IMR-90 (cell line): Measurements from ENCODE around the gene YJEFN3. TPM values are rescaled to one million over a fixed set of nuclear protein-coding genes. Genes with fewer than 3 reads are reported as not detected.

Source experiments
- ATAC-seq: fragments of 200-7000 bp; cut with Tn5 transposase; 2 replicates; pipeline ENCODE4 v1.9.1; 2020; ENCODE audit warnings: low read depth, mild to moderate bottlenecking, moderate library complexity
- BruUV-seq: library from RNA; stranded (reverse); fragments of 400-500 nt; replicated peaks from 2 replicates; lab custom pipeline; 2021; lab: Mats Ljungman, UMichigan
- CTCF ChIA-PET: fragments of 300-600 bp; formaldehyde crosslinking; extraction: SDS; loops from one replicate; lab custom pipeline; 2021; ENCODE audit warnings: antibody characterized with exemption; lab: Yijun Ruan, JAX
- POLR2A ChIA-PET: fragments of 300-600 bp; sonication (Branson Sonifier 250); formaldehyde crosslinking; loops from one replicate; lab custom pipeline; 2022; ENCODE audit warnings: antibody characterized with exemption; ENCODE audit not compliant: unreplicated experiment; lab: Charles Lee
- DNase-seq: peaks from one replicate; pipeline ENCODE4 v3.0.0; 2013
- H2AFZ ChIP-seq: replicated peaks from 2 replicates; pipeline ENCODE3; 2013; ENCODE audit warnings: low read length, mild to moderate bottlenecking; ENCODE audit not compliant: poor library complexity
- H2AK5ac ChIP-seq: 2 replicates; pipeline ENCODE4 v1.6.1; 2013; ENCODE audit warnings: low read depth, low read length, inconsistent platforms
- H2AK9ac ChIP-seq: replicated peaks from 2 replicates; pipeline ENCODE3; 2013; ENCODE audit warnings: mild to moderate bottlenecking, low read depth, low read length, moderate library complexity; ENCODE audit not compliant: poor library complexity
- H2BK120ac ChIP-seq: 2 replicates; pipeline ENCODE4 v1.6.1; 2013; ENCODE audit warnings: low read depth, low read length, inconsistent platforms
- H2BK15ac ChIP-seq: 3 replicates; pipeline ENCODE4 v1.6.1; 2013; ENCODE audit warnings: low read depth, low read length, inconsistent platforms
- H2BK20ac ChIP-seq: 2 replicates; pipeline ENCODE4 v1.6.1; 2013; ENCODE audit warnings: low read depth, mild to moderate bottlenecking, inconsistent platforms, low read length, moderate library complexity
- H2BK5ac ChIP-seq: 2 replicates; pipeline ENCODE4 v1.6.1; 2013; ENCODE audit warnings: mild to moderate bottlenecking, low read depth, low read length, inconsistent platforms; ENCODE audit not compliant: poor library complexity, severe bottlenecking
- H3K14ac ChIP-seq: replicated peaks from 2 replicates; pipeline ENCODE4 v1.6.1; 2013; ENCODE audit warnings: low read depth, low read length, inconsistent platforms
- H3K18ac ChIP-seq: 2 replicates; pipeline ENCODE4 v1.6.1; 2013; ENCODE audit warnings: low read depth, low read length, control low read depth
- H3K23ac ChIP-seq: 2 replicates; pipeline ENCODE4 v1.6.1; 2013; ENCODE audit warnings: low read depth, low read length, inconsistent platforms
- H3K27ac ChIP-seq: 2 replicates; pipeline ENCODE4 v1.5.1; 2013; ENCODE audit warnings: mild to moderate bottlenecking, control low read depth, low read length; ENCODE audit not compliant: insufficient read depth
- H3K27me3 ChIP-seq: 2 replicates; pipeline ENCODE4 v1.6.1; 2013; ENCODE audit warnings: low read length; ENCODE audit not compliant: control insufficient read depth, insufficient read depth
- H3K36me3 ChIP-seq: 2 replicates; pipeline ENCODE4 v1.6.1; 2013; ENCODE audit warnings: low read length, mixed read lengths; ENCODE audit not compliant: control insufficient read depth, insufficient read depth
- H3K4ac ChIP-seq: 2 replicates; pipeline ENCODE4 v1.6.1; 2013; ENCODE audit warnings: low read depth, low read length, inconsistent platforms
- H3K4me1 ChIP-seq: 2 replicates; pipeline ENCODE4 v1.6.1; 2013; ENCODE audit warnings: low read length, mixed read lengths; ENCODE audit not compliant: control insufficient read depth, insufficient read depth
- H3K4me2 ChIP-seq: 2 replicates; pipeline ENCODE4 v1.6.1; 2013; ENCODE audit warnings: low read depth, mild to moderate bottlenecking, control low read depth, low read length, moderate library complexity
- H3K4me3 ChIP-seq: 2 replicates; pipeline ENCODE4 v1.5.1; 2013; ENCODE audit warnings: low read depth, mild to moderate bottlenecking, control low read depth, low read length, moderate library complexity; ENCODE audit not compliant: insufficient read depth
- H3K56ac ChIP-seq: 2 replicates; pipeline ENCODE4 v1.6.1; 2013; ENCODE audit warnings: low read length, inconsistent platforms; ENCODE audit not compliant: insufficient read depth; ENCODE audit errors: extremely low read depth
- H3K79me1 ChIP-seq, 2 experiments: 2 replicates each; pipeline ENCODE4 v1.6.1; 2013; ENCODE audit warnings: low read length in 2 of 2, inconsistent platforms in 1 of 2, low read depth in 1 of 2
- H3K9ac ChIP-seq: 2 replicates; pipeline ENCODE4 v1.6.1; 2013; ENCODE audit warnings: low read depth, low read length, control low read depth
- H3K9me1 ChIP-seq: 2 replicates; pipeline ENCODE4 v1.6.1; 2013; ENCODE audit warnings: low read length, inconsistent platforms; ENCODE audit not compliant: insufficient read depth
- H3K9me3 ChIP-seq: 2 replicates; pipeline ENCODE4 v1.6.1; 2013; ENCODE audit warnings: low read length; ENCODE audit not compliant: control insufficient read depth, insufficient read depth
- H4K20me1 ChIP-seq: 2 replicates; pipeline ENCODE4 v1.6.1; 2013; ENCODE audit warnings: low read length, inconsistent platforms; ENCODE audit not compliant: insufficient read depth
- H4K5ac ChIP-seq: 2 replicates; pipeline ENCODE4 v1.6.1; 2013; ENCODE audit warnings: mild to moderate bottlenecking, low read depth, low read length, control low read depth
- H4K8ac ChIP-seq, 2 experiments: 2 replicates each; pipeline ENCODE4 v1.6.1; 2013; ENCODE audit warnings: low read depth in 2 of 2, low read length in 2 of 2, control low read depth in 1 of 2, inconsistent platforms in 1 of 2
- H4K91ac ChIP-seq: 2 replicates; pipeline ENCODE4 v1.6.1; 2013; ENCODE audit warnings: low read depth, low read length, inconsistent platforms; ENCODE audit not compliant: insufficient read depth
- BHLHE40 ChIP-seq: fragments of 150-350 bp; IDR thresholded peaks from 2 replicates; pipeline ENCODE4 v1.6.1; 2016; ENCODE audit warnings: mild to moderate bottlenecking, low read depth, low read length
- CEBPB ChIP-seq: IDR thresholded peaks from 2 replicates; pipeline ENCODE4 v1.6.1; 2012; ENCODE audit warnings: low read depth, low read length, improper control_type of control experiment
- CHD1 ChIP-seq: IDR thresholded peaks from 2 replicates; pipeline ENCODE4 v1.6.1; 2012; ENCODE audit warnings: low read depth, low read length, improper control_type of control experiment
- ELK1 ChIP-seq: fragments of 150-350 bp; IDR thresholded peaks from 2 replicates; pipeline ENCODE4 v1.6.1; 2016; ENCODE audit warnings: low read depth, mild to moderate bottlenecking, low read length, moderate library complexity, borderline replicate concordance
- FOS ChIP-seq: fragments of 150-350 bp; IDR thresholded peaks from 2 replicates; pipeline ENCODE4 v1.6.1; 2016; ENCODE audit warnings: low read depth, low read length
- MAFK ChIP-seq: IDR thresholded peaks from 2 replicates; pipeline ENCODE4 v1.6.1; 2012; ENCODE audit warnings: low read depth, low read length, improper control_type of control experiment
- MAZ ChIP-seq: IDR thresholded peaks from 2 replicates; pipeline ENCODE4 v1.6.1; 2012; ENCODE audit warnings: low read depth, mild to moderate bottlenecking, low read length, improper control_type of control experiment, moderate library complexity, borderline replicate concordance
- MXI1 ChIP-seq: IDR thresholded peaks from 2 replicates; pipeline ENCODE4 v1.6.1; 2012; ENCODE audit warnings: low read depth, mild to moderate bottlenecking, low read length, moderate library complexity, borderline replicate concordance
- NFE2L2 ChIP-seq: fragments of 150-350 bp; IDR thresholded peaks from 2 replicates; pipeline ENCODE4 v1.6.1; 2016; ENCODE audit warnings: low read depth, mild to moderate bottlenecking, low read length
- POLR2A ChIP-seq: IDR thresholded peaks from 2 replicates; pipeline ENCODE4 v1.6.1; 2012; ENCODE audit warnings: mild to moderate bottlenecking, low read depth, low read length
- RAD21 ChIP-seq: IDR thresholded peaks from 2 replicates; pipeline ENCODE4 v1.6.1; 2012; ENCODE audit warnings: low read length, improper control_type of control experiment
- RCOR1 ChIP-seq: IDR thresholded peaks from 2 replicates; pipeline ENCODE4 v1.6.1; 2012; ENCODE audit warnings: mild to moderate bottlenecking, low read length, improper control_type of control experiment; ENCODE audit not compliant: insufficient replicate concordance
- RFX5 ChIP-seq: IDR thresholded peaks from 2 replicates; pipeline ENCODE4 v1.8.0; 2012; ENCODE audit warnings: low read depth, mild to moderate bottlenecking, low read length, moderate library complexity
- SMC3 ChIP-seq: fragments of 150-350 bp; IDR thresholded peaks from 2 replicates; pipeline ENCODE4 v1.6.1; 2016; ENCODE audit warnings: low read depth, mild to moderate bottlenecking, antibody characterized with exemption, low read length, moderate library complexity
- USF2 ChIP-seq: fragments of 150-350 bp; IDR thresholded peaks from 2 replicates; pipeline ENCODE4 v1.6.1; 2017; ENCODE audit warnings: mild to moderate bottlenecking, antibody characterized with exemption, low read length, low read depth
- WGBS, 2 experiments: methylation state at CpG; one replicate each; pipeline versions ENCODE4 v1.1.5 to v1.1.7; 2013; ENCODE audit warnings: missing lambda C conversion rate in 2 of 2; ENCODE audit not compliant: insufficient read length in 1 of 2; ENCODE audit errors: extremely low coverage in 2 of 2; 5-methylcytosine and 5-hydroxymethylcytosine counted together
- dilution Hi-C: fragments of 300-500 bp; cut with HindIII; formaldehyde crosslinking; loops from one replicate; pipeline ENCODE4 v1.14.3; 2018; ENCODE audit warnings: low sequenced_read_pairs; ENCODE audit not compliant: unreplicated experiment
- in situ Hi-C: fragments of 300-500 bp; cut with MboI; formaldehyde crosslinking; loops from 3 replicates; pipeline ENCODE4 v1.14.3; 2019; ENCODE audit warnings: low sequenced_read_pairs, inconsistent platforms, mixed read lengths
- intact Hi-C: fragments of 100-400 bp; cut with micrococcal nuclease; formaldehyde crosslinking; loops from 2 replicates; pipeline ENCODE4 v1.10.0; 2022
- polyA plus RNA-seq, 3 experiments: library from polyadenylated mRNA; depleted of rRNA; stranded (reverse); fragments of >200 nt; gene quantifications; 2 replicates each; pipeline ENCODE4 v1.2.3, GENCODE V29; 2012; ENCODE audit warnings: low replicate concordance in 1 of 3
- total RNA-seq: library from RNA; depleted of rRNA; stranded (reverse); fragments of >200 nt; gene quantifications from 2 replicates; pipeline ENCODE4 v1.2.3, GENCODE V29; 2012
- TF ChIP-seq, protein P1 (sequence below): conservative IDR thresholded peaks from 2 replicates; pipeline ENCODE4 v1.5.1; 2012; ENCODE audit warnings: mild to moderate bottlenecking, low read depth, low read length, improper control_type of control experiment

YJEFN3 gene
- total and polyA plus RNA-seq, 2 of the 4 experiments (the other 2 are of a cell fraction), result 0.72 to 4.0 TPM

DNA sequence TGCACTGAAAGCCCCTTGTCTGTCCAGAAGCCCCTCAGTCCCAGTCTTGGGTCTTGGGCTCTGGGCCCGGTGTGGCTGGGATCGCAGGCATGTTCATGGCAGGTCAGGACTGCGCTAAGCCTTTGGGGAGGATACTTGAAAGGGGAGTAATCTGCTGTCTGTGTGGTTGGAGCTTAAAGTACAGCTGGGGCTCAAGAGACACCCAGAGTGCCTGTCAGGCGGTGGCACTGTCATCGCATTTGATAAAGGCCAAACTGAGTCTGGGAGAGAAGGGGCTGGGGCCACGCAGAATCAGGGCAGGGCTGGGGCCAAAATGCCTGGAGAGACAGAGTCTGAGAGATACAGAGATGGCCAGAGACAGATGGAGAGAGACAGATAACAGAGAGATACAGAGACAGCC is 5.1 kb downstream of the YJEFN3 start:
- Histone ChIP-seq H2BK5ac (no peak overlapping the region), H2AK9ac (no peak overlapping the region), H2AFZ (no peak overlapping the region), H2BK20ac (no peak overlapping the region), H3K36me3 (no peaks in the 10 kb centered on the region), H3K27ac (no peak overlapping the region), H3K4me1 (peaks cover 5% of the 10 kb centered on the region), H3K9ac (no peak overlapping the region), H3K9me1 (no peaks in the 10 kb centered on the region), H4K5ac (no peak overlapping the region), H3K18ac (no peak overlapping the region), H3K56ac (no peak overlapping the region), H4K91ac (no peak overlapping the region), H3K4ac (no peak overlapping the region), H3K4me2 (no peak overlapping the region), H3K14ac (no peak overlapping the region), H3K9me3 (no peaks in the 10 kb centered on the region), H4K8ac (no peak overlapping the region), H3K79me1 (no peaks in the 10 kb centered on the region; a peak in 1 of 4 replicates), H2BK15ac (no peak overlapping the region), H3K23ac (no peak overlapping the region), H4K20me1 (peaks cover 11% of the 10 kb centered on the region; the same call in 1 of the 2 replicates), H2BK120ac (no peak overlapping the region), H2AK5ac (no peak overlapping the region), H3K4me3 (no peak overlapping the region), H3K27me3 (peaks cover 10% of the 10 kb centered on the region)
- intact Hi-C loops (no loop called here), dilution Hi-C loops (no loop called here), in situ Hi-C loops (loop anchor here (25.0 kb wide), 1 partner anchor 428 kb away; no protein-coding TSS in a partner anchor)
- ChIA-PET CTCF (no interaction called here), POLR2A (no interaction called here)
- BruUV-seq, result no TSS peak
- ATAC-seq (no peak), DNase-seq (no peak)
- TF ChIP-seq RAD21 (no peak), POLR2A (no peak), MAZ (no peak), MXI1 (no peak), ELK1 (no peak), CHD1 (no peak), RFX5 (no peak), SMC3 (no peak), FOS (no peak), CEBPB (no peak), NFE2L2 (no peak), MAFK (no peak), BHLHE40 (no peak), USF2 (no peak), RCOR1 (no peak)
- TF ChIP-seq, protein P1, sequence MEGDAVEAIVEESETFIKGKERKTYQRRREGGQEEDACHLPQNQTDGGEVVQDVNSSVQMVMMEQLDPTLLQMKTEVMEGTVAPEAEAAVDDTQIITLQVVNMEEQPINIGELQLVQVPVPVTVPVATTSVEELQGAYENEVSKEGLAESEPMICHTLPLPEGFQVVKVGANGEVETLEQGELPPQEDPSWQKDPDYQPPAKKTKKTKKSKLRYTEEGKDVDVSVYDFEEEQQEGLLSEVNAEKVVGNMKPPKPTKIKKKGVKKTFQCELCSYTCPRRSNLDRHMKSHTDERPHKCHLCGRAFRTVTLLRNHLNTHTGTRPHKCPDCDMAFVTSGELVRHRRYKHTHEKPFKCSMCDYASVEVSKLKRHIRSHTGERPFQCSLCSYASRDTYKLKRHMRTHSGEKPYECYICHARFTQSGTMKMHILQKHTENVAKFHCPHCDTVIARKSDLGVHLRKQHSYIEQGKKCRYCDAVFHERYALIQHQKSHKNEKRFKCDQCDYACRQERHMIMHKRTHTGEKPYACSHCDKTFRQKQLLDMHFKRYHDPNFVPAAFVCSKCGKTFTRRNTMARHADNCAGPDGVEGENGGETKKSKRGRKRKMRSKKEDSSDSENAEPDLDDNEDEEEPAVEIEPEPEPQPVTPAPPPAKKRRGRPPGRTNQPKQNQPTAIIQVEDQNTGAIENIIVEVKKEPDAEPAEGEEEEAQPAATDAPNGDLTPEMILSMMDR, result no peak
- 86% methylated on average over 2 of the region's 6 CpGs; no CpG with 5 or more reads in 1 of the 2 experiments for WGBS, 2 experiments
